ENCODE results near the gene SMPD2. TPM values are rescaled to one million over a fixed set of nuclear protein-coding genes. Genes with fewer than 3 reads are reported as not detected.

SMPD2 gene
- total RNA-seq, 4 donors from 2014 or later, result 3.9 to 7.7 (median 5.9) TPM

- H3K27me3 ChIP-seq, result no peaks in the 10 kb centered on the region
- no peak for DNase-seq
- intact Hi-C loops (cut with DNase I; ENCODE audit: low total_unique reads) (no loop called here), in situ Hi-C loops (cut with MboI; ENCODE audit: low sequenced_read_pairs in 4 of 4) (no loop called here)
- no peak overlapping the region for H3K27ac ChIP-seq
- no peak for ATAC-seq
- peaks cover 0 to 70% of the 10 kb centered on the region in 2 donors for H3K36me3 ChIP-seq
- H3K9me3 ChIP-seq, result no peaks in the 10 kb centered on the region
- peaks cover 1 to 3% of the 10 kb centered on the region in 2 donors for H3K4me1 ChIP-seq
- TF ChIP-seq POLR2A (IDR thresholded peaks at IDR 0.05), result no peak
- TF ChIP-seq CTCF (IDR thresholded peaks at IDR 0.05 in 4 of 5, conservative IDR thresholded peaks at IDR 0.05 in 1 of 5), result no peak
- no peak overlapping the region for H3K4me3 ChIP-seq
Observed at GRCh38 chr6:109473120-109473519, 32.6 kb downstream of the SMPD2 start.

DNA sequence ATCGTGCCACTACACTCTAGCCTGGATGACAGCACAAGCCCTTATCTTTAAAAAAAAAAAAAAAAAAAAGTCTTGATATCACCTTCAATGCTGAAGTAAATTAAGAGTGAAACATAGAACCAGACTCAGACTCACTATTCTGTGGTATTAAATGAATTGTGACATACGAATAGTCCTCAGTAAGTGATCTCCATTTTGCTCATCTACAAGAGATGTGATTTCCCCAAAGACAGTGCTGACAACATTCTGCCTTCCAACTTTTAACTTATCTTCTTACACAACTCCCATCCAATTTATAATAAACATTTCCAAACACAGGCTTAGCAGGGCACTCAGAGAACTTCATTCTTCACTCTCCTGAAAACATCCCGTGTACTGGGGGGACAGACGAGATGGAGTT lies 34.5 kb downstream of the SMPD2 start:
- Histone ChIP-seq H3K27ac (no peak overlapping the region), H3K4me1 (peaks cover 17 to 18% of the 10 kb centered on the region in 2 donors), H3K36me3 (peaks cover 0 to 66% of the 10 kb centered on the region in 2 donors), H3K4me3 (no peak overlapping the region), H3K9me3 (no peaks in the 10 kb centered on the region), H3K27me3 (no peaks in the 10 kb centered on the region)
- DNase-seq (no peak), ATAC-seq (no peak)
- in situ Hi-C loops (cut with MboI; ENCODE audit: low sequenced_read_pairs in 4 of 4) (no loop called here), intact Hi-C loops (cut with DNase I; ENCODE audit: low total_unique reads) (no loop called here)
- no peak for TF ChIP-seq POLR2A (IDR thresholded peaks at IDR 0.05)
- no peak for TF ChIP-seq CTCF (IDR thresholded peaks at IDR 0.05 in 4 of 5, conservative IDR thresholded peaks at IDR 0.05 in 1 of 5)

- ATAC-seq (no peak), DNase-seq (no peak)
- peaks cover 24% of the 10 kb centered on the region in 2 donors for H3K4me1 ChIP-seq
- in situ Hi-C loops (cut with MboI; ENCODE audit: low sequenced_read_pairs in 4 of 4) (no loop called here), intact Hi-C loops (cut with DNase I; ENCODE audit: low total_unique reads) (no loop called here)
- peaks cover 0 to 65% of the 10 kb centered on the region in 2 donors for H3K36me3 ChIP-seq
- H3K4me3 ChIP-seq, result no peak overlapping the region
- no peak overlapping the region for H3K27ac ChIP-seq
- TF ChIP-seq CTCF (IDR thresholded peaks at IDR 0.05 in 4 of 5, conservative IDR thresholded peaks at IDR 0.05 in 1 of 5), result no peak
- no peak for TF ChIP-seq POLR2A (IDR thresholded peaks at IDR 0.05)
- no peaks in the 10 kb centered on the region for H3K9me3 ChIP-seq
- no peaks in the 10 kb centered on the region for H3K27me3 ChIP-seq
Observed at GRCh38 chr6:109475625-109476024, 35.1 kb downstream of the SMPD2 start.

- in situ Hi-C loops (cut with MboI; ENCODE audit: low sequenced_read_pairs in 4 of 4) (no loop called here), intact Hi-C loops (cut with DNase I; ENCODE audit: low total_unique reads) (no loop called here)
- Histone ChIP-seq H3K36me3 (peaks cover 0 to 62% of the 10 kb centered on the region in 2 donors), H3K27ac (no peak overlapping the region), H3K4me1 (peaks cover 39 to 40% of the 10 kb centered on the region in 2 donors), H3K27me3 (no peaks in the 10 kb centered on the region), H3K4me3 (no peak overlapping the region), H3K9me3 (no peaks in the 10 kb centered on the region)
- ATAC-seq, result no peak
- no peak for DNase-seq
- TF ChIP-seq POLR2A (IDR thresholded peaks at IDR 0.05) (no peak), CTCF (IDR thresholded peaks at IDR 0.05 in 4 of 5, conservative IDR thresholded peaks at IDR 0.05 in 1 of 5) (no peak)
Observed at GRCh38 chr6:109477184-109477583, 36.7 kb downstream of the SMPD2 start.

DNA sequence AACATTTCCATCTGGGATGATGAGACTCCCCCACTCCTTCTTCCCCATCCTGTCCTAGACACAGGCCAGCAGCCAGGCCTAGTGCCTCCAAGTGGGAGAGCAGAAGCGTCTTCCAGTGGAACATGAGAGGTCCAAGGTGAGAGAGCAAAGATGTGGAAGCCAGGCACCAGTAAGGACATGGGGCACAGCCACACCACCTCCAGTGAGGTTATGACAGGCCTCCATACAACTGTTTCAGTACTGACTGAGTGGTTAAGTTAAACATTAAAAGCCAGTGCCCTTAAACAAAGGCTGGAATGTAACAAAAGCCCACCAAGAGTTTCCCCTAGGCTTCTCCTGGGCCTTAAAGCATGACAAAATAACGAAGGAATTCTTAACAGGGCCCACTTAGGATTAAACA lies 37.2 kb downstream of the SMPD2 start:
- no peaks in the 10 kb centered on the region for H3K9me3 ChIP-seq

More for the DNA sequence above, 37.2 kb downstream of the SMPD2 start:
- intact Hi-C loops (cut with DNase I; ENCODE audit: low total_unique reads), result no loop called here
- DNase-seq (no peak), ATAC-seq (no peak)
- in situ Hi-C loops (cut with MboI; ENCODE audit: low sequenced_read_pairs in 4 of 4), result no loop called here
- no peak for TF ChIP-seq CTCF (IDR thresholded peaks at IDR 0.05 in 4 of 5, conservative IDR thresholded peaks at IDR 0.05 in 1 of 5)
- TF ChIP-seq POLR2A (IDR thresholded peaks at IDR 0.05), result no peak
- H3K27me3 ChIP-seq, result no peaks in the 10 kb centered on the region
- no peak overlapping the region for H3K4me3 ChIP-seq
- no peak overlapping the region for H3K27ac ChIP-seq
- peaks cover 0 to 58% of the 10 kb centered on the region in 2 donors for H3K36me3 ChIP-seq
- peaks cover 40 to 41% of the 10 kb centered on the region in 2 donors for H3K4me1 ChIP-seq

Data from gastrocnemius medialis (tissue), 4 donors.